ENCODE data around the gene UVSSA. TPM values are rescaled to one million over a fixed set of nuclear protein-coding genes. Genes with fewer than 3 reads are reported as not detected.

UVSSA gene
- total RNA-seq, 1 experiment from 2014 or later, result 40.4 TPM

DNA sequence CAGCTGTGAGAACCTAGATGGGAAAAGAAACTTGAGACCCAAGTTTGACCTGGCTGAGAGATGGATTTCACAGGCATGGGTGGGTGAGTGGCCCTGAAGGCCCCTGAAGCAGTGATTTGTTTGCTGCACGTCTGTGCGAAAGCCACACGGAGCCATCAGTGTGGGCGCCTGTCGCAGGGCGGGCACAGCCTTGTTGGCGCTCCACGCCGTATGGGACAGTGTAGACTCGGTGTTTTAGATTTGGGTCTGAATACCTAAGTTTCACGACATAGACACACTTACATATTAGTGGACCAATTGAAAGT, 21.9 kb upstream of the UVSSA start (continued):
- no peak for TF ChIP-seq MYBL2 (CRISPR knock-in tag; IDR thresholded peaks at IDR 0.05)
- TF ChIP-seq ZNF396 (CRISPR knock-in tag; IDR thresholded peaks at IDR 0.05; ENCODE audit: borderline replicate concordance), result no peak

DNA sequence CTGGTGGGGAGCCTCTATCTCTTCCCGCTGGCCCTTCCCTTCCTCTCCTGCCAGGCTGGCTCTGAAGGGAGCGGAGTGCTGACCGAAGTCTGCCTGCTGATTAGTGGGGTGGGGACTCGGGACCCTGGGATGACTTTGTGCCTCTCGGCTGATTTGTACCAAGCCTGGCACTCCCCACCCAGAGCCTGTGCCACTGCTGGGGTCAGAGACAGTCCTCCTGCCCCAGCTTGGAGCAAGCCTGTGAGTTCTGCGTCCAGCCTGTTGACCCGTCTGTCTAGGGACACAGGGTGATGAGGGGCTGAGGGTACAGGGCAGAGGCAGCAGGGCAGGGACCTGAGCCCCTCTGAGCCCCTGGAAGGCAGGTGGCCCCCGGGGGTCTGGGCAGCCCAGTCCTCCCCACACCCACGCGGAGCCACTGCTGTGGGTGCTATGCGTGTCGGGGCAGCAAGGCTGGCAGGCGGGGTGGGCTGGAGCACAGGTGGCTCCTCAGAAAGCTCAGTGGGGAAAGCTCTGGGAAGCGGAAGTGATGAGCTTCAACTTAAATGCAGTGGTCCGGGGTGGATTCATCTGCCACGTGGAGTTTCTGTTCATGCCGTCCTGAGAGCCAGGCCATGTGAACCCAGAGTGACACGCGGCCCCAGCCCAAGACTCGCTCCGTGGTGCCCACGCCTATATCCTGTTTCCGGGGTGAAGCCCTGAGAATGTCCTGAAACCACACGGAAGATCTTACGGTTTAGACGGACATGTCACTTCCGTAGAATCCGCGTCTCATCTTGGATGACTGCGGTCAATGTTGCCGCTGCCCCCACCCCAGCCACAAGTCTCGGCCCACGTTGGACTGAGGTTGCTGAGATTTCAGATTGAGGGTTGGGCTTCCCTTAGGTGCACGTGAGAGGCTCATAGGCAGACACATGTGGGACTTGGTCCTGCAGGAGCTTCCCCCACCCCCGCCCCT, 21.1 kb upstream of the UVSSA start:
- Mint-ChIP-seq H3K4me3 (no peak overlapping the region), H3K4me1 (no peaks in the 10 kb centered on the region), H3K27me3 (ENCODE audit: low read depth) (no peaks in the 10 kb centered on the region), H3K9me3 (no peaks in the 10 kb centered on the region), H3K36me3 (peaks cover 9% of the 10 kb centered on the region), H3K27ac (no peak overlapping the region)
- CTCF ChIA-PET, result no interaction called here
- POLR2A ChIA-PET, result no interaction called here
- no peak for TF ChIP-seq KAT7 (CRISPR knock-in tag; IDR thresholded peaks at IDR 0.05; ENCODE audit: borderline replicate concordance)
- ATAC-seq (no peak), DNase-seq (ENCODE audit: low spot score) (no peak)

DNA sequence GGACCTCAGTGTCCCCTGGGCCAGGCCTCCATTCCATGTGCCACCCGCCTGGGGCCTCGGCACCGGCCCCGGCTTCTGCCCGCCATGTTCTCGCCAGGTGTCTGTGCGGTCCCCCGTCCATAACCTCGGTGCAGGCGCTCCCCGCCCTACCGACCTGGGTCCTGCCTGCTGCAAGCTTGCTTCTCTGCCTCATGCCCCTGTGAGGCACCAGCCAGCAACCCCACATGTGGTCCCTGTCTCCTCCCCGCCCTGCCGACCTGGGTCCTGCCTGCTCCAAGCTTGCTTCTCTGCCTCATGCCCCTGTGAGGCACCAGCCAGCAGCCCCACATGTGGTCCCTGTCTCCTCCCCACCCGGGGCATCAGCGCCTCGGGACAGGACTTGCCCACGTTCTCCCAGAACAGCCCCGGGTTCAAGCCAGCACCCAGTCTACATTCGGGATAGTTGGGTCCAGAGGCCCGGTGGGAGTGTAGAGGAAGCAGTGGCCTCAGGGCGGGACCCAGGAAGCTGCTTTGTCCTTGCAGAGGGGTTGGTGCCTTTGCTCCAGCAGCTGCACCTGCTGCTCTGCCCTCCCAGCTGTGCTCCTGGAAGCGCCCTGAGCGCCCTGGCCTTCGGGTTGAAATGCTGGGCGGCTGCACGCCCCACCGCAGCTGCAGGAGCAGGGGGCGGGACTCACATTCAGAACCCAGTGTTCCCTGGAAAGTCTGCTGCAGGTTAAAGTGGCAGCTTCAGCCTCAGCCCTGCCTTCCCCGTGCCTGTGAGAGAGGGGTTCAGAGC, 20.1 kb upstream of the UVSSA start:
- TF ChIP-seq, protein P1, sequence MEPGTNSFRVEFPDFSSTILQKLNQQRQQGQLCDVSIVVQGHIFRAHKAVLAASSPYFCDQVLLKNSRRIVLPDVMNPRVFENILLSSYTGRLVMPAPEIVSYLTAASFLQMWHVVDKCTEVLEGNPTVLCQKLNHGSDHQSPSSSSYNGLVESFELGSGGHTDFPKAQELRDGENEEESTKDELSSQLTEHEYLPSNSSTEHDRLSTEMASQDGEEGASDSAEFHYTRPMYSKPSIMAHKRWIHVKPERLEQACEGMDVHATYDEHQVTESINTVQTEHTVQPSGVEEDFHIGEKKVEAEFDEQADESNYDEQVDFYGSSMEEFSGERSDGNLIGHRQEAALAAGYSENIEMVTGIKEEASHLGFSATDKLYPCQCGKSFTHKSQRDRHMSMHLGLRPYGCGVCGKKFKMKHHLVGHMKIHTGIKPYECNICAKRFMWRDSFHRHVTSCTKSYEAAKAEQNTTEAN (CRISPR knock-in tag; IDR thresholded peaks at IDR 0.05), result no peak
- TF ChIP-seq ESRRA (CRISPR knock-in tag; IDR thresholded peaks at IDR 0.05; ENCODE audit: borderline replicate concordance) (no peak), NR1H2 (CRISPR knock-in tag; IDR thresholded peaks at IDR 0.05) (no peak)
- Mint-ChIP-seq H3K27me3 (ENCODE audit: low read depth) (no peaks in the 10 kb centered on the region), H3K4me3 (no peak overlapping the region), H3K4me1 (no peaks in the 10 kb centered on the region), H3K27ac (no peak overlapping the region), H3K36me3 (peaks cover 12% of the 10 kb centered on the region; the same call in 1 of the 2 replicates), H3K9me3 (no peaks in the 10 kb centered on the region)
- CTCF ChIA-PET, result interaction anchor here (1.8 kb wide), 1 partner anchor 9 kb away, joined by 6 read pairs; no protein-coding TSS in a partner anchor
- DNase-seq (ENCODE audit: low spot score) (no peak), ATAC-seq (no peak)
- POLR2A ChIA-PET, result no interaction called here

DNA sequence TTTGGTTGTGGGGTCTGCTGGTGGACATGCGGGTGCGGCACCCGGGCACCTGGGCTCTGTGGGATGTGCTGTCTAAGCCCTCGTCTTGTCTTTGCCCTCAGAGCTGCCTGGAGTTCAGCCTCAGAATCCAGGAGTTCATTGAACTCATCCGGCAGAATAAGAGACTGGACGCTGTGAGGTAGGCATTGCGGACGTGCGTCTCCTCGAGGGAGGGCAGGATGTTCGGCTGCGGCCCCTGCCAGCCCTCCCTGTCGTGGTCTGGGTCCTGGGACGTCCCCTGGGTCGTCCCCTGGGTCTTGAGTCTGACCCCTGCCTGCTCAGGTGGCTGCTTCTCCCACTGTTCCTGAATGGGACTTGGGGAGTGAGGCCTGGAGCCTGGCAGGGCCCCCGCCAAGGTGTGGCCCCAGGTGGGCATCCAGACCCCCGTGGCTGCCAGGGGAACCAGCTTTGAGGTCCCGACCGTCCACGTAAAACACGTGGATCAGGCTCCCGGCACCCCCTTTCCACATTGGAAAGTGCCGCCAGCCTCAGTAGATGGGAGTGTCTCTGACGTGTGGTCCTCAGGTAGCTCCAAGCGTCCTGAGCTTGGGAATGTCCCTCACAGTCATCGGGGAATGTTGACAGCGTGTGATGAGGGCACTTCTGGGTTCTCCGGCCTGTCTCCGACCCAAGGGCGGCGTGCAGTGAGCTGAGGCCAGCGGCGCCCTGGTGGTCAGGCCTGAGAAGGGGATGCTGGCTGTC, 19.3 kb upstream of the UVSSA start:
- Mint-ChIP-seq H3K27me3 (ENCODE audit: low read depth) (no peaks in the 10 kb centered on the region), H3K9me3 (no peaks in the 10 kb centered on the region), H3K27ac (no peak overlapping the region), H3K36me3 (peaks cover 9% of the 10 kb centered on the region), H3K4me1 (no peaks in the 10 kb centered on the region), H3K4me3 (no peak overlapping the region)
- no peak for DNase-seq (ENCODE audit: low spot score)
- CTCF ChIA-PET, result interaction anchor here (1.8 kb wide), 1 partner anchor 9 kb away, joined by 6 read pairs; no protein-coding TSS in a partner anchor
- POLR2A ChIA-PET, result no interaction called here
- TF ChIP-seq MYBL2 (CRISPR knock-in tag; IDR thresholded peaks at IDR 0.05), result no peak
- TF ChIP-seq HMGA2 (CRISPR knock-in tag; IDR thresholded peaks at IDR 0.05), result no peak
- TF ChIP-seq, protein P2, sequence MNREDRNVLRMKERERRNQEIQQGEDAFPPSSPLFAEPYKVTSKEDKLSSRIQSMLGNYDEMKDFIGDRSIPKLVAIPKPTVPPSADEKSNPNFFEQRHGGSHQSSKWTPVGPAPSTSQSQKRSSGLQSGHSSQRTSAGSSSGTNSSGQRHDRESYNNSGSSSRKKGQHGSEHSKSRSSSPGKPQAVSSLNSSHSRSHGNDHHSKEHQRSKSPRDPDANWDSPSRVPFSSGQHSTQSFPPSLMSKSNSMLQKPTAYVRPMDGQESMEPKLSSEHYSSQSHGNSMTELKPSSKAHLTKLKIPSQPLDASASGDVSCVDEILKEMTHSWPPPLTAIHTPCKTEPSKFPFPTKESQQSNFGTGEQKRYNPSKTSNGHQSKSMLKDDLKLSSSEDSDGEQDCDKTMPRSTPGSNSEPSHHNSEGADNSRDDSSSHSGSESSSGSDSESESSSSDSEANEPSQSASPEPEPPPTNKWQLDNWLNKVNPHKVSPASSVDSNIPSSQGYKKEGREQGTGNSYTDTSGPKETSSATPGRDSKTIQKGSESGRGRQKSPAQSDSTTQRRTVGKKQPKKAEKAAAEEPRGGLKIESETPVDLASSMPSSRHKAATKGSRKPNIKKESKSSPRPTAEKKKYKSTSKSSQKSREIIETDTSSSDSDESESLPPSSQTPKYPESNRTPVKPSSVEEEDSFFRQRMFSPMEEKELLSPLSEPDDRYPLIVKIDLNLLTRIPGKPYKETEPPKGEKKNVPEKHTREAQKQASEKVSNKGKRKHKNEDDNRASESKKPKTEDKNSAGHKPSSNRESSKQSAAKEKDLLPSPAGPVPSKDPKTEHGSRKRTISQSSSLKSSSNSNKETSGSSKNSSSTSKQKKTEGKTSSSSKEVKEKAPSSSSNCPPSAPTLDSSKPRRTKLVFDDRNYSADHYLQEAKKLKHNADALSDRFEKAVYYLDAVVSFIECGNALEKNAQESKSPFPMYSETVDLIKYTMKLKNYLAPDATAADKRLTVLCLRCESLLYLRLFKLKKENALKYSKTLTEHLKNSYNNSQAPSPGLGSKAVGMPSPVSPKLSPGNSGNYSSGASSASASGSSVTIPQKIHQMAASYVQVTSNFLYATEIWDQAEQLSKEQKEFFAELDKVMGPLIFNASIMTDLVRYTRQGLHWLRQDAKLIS (CRISPR knock-in tag; IDR thresholded peaks at IDR 0.05; ENCODE audit: borderline replicate concordance), result no peak
- ATAC-seq, result no peak
